Activated naive CD4-positive, alpha-beta T cell treated with anti-CD3 and anti-CD28 coated beads, Interleukin-2, amount 50 U/mL, for 24 hours (primary cell): Measurements from ENCODE around the gene MYO1F.
A peak's percentile ranks its signal among the peaks of the same experiment; 100 is the strongest.
"Not testable (repeated sequence)": the region's sequence is repeated elsewhere in the genome, so short reads cannot be mapped to it uniquely, and the experiment has no call there.

ENCODE experiments used
- H3K27ac Mint-ChIP-seq: one replicate; pipeline ENCODE4 v1.8.0; 2021; ENCODE audit warnings: mild to moderate bottlenecking, mixed read lengths
- H3K27me3 Mint-ChIP-seq: one replicate; pipeline ENCODE4 v1.8.0; 2021; ENCODE audit warnings: mixed read lengths
- H3K36me3 Mint-ChIP-seq: one replicate; pipeline ENCODE4 v1.8.0; 2021; ENCODE audit warnings: mixed read lengths
- H3K4me1 Mint-ChIP-seq: one replicate; pipeline ENCODE4 v1.8.0; 2021; ENCODE audit warnings: mixed read lengths
- H3K4me3 Mint-ChIP-seq: one replicate; pipeline ENCODE4 v1.8.0; 2021; ENCODE audit warnings: mild to moderate bottlenecking, mixed read lengths
- H3K9me3 Mint-ChIP-seq: one replicate; pipeline ENCODE4 v1.8.0; 2021; ENCODE audit warnings: mixed read lengths

The MYO1F gene

DNA sequence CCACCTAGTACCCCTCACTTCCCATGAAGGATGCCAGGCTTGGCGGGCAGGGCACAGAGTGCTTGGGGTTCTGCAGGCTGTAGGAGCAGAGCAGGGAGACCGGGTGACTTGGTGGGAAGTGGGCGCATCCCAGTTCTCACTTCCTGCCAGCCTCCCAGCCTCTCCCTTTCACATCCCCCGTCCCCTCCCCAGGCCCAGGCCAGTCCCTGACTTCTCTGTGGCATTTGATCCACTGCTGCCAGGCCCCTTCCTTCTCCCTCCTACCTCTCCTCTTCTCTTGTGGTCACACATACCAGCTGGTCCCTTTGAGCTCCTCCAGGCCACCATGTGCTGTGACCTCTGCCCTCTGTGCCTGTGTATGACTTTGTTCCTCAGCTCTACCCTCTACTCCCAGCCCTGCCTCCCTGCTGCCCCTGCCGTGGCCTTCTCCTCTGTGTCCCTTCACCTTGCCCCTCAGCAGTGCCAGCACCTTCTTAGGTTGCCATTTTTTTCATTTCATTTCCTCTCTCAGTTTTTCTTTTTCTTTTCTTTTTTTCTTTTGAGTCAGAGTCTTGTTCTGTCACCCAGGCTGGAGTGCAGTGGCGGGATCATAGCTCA, 19.5 kb downstream of the MYO1F start:
- H3K4me3 Mint-ChIP-seq = no peak overlapping the region
- H3K36me3 Mint-ChIP-seq = peaks cover 1% of the 10 kb centered on the region
- peak overlapping the region; percentile 73 for H3K27ac Mint-ChIP-seq
- H3K4me1 Mint-ChIP-seq = peaks cover 28% of the 10 kb centered on the region
- no peaks in the 10 kb centered on the region for H3K27me3 Mint-ChIP-seq
- H3K9me3 Mint-ChIP-seq = no peaks in the 10 kb centered on the region

DNA sequence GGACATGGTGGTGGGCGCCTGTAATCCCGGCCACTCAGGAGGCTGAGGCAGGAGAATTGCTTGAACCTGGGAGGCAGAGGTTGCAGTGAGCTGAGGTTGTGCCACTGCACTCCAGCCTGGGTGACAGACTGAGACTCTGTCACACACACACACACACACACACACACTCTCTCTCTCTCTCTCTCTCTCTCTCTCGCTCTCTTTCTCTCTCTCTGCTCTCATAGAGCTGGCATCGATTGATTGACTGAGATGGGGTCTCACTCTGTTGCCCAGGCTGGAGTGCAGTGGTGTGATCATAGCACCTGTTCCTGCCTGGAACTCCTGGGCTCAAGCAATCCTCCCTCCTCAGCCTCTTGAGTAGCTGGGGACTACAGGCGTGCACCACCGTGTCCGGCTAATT, 23.5 kb downstream of the MYO1F start:
- not testable (repeated sequence) for H3K4me3 Mint-ChIP-seq, H3K27ac Mint-ChIP-seq, H3K36me3 Mint-ChIP-seq, H3K27me3 Mint-ChIP-seq, H3K9me3 Mint-ChIP-seq
- H3K4me1 Mint-ChIP-seq = peaks cover 22% of the 10 kb centered on the region

DNA sequence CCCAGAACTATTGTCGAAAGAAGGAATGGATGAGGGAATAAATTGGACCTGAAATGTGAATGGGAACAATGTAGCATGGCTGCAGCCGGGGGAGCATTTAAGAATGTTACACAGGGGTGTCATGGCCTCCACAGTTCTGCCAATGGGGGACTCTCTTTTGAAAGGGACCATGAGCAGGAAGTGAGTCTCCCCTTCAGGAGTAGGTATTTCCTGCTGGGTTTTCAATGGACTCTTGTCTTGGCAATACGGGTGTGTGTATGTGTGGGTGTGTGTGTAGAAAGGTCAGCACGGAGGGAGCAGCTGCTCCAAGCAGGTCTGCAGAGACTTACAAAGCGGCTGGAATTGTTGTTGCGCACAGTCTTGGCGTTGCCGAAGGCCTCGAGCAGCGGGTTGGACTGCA, 24.4 kb downstream of the MYO1F start:
- Mint-ChIP-seq H3K9me3 (no peaks in the 10 kb centered on the region), H3K4me1 (peaks cover 18% of the 10 kb centered on the region), H3K27ac (no peak overlapping the region), H3K27me3 (no peaks in the 10 kb centered on the region), H3K36me3 (peaks cover 1% of the 10 kb centered on the region), H3K4me3 (no peak overlapping the region)

DNA sequence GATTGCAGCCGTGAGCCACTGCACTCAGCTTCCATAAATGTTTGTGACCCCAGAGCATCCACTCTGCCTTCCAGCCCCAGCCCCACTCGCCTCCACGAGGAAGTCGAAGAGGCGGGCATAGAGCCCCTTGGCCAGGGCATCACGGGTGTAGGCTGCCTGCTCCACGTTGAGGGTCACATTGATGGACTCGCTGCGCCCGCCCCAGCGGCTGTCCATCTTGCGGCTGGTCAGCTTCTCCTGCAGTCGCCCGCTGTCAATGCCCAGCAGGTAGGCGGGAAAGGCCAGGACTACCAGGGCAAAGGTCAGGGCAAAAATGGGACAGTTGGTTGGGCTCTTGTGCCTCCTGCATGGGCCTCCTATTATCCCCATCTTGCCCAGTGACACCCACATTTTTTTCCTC, 27.2 kb downstream of the MYO1F start:
- Mint-ChIP-seq H3K27ac (no peak overlapping the region), H3K4me1 (peaks cover 13% of the 10 kb centered on the region), H3K9me3 (no peaks in the 10 kb centered on the region), H3K27me3 (no peaks in the 10 kb centered on the region), H3K4me3 (no peak overlapping the region), H3K36me3 (peaks cover 1% of the 10 kb centered on the region)

GRCh38 chr19:8545743-8546142, 31.5 kb downstream of the MYO1F start:
- Mint-ChIP-seq H3K9me3 (no peaks in the 10 kb centered on the region), H3K4me1 (peaks cover 3% of the 10 kb centered on the region), H3K27me3 (no peaks in the 10 kb centered on the region), H3K27ac (no peak overlapping the region), H3K4me3 (no peak overlapping the region), H3K36me3 (no peaks in the 10 kb centered on the region)

- Mint-ChIP-seq H3K36me3 (no peaks in the 10 kb centered on the region), H3K9me3 (no peaks in the 10 kb centered on the region), H3K4me1 (peaks cover 3% of the 10 kb centered on the region), H3K4me3 (no peak overlapping the region), H3K27me3 (no peaks in the 10 kb centered on the region), H3K27ac (no peak overlapping the region)
Measured at GRCh38 chr19:8544168-8544567, 33.1 kb downstream of the MYO1F start.

GRCh38 chr19:8539621-8540149, 37.6 kb downstream of the MYO1F start:
- no peak overlapping the region for H3K27ac Mint-ChIP-seq
- H3K4me3 Mint-ChIP-seq = no peak overlapping the region
- no peaks in the 10 kb centered on the region for H3K4me1 Mint-ChIP-seq
- H3K27me3 Mint-ChIP-seq = no peaks in the 10 kb centered on the region
- no peaks in the 10 kb centered on the region for H3K9me3 Mint-ChIP-seq
- H3K36me3 Mint-ChIP-seq = peaks cover 1% of the 10 kb centered on the region

GRCh38 chr19:8537099-8537498, 40.1 kb downstream of the MYO1F start:
- no peaks in the 10 kb centered on the region for H3K27me3 Mint-ChIP-seq
- peaks cover 1% of the 10 kb centered on the region for H3K36me3 Mint-ChIP-seq
- H3K4me1 Mint-ChIP-seq = peaks cover 3% of the 10 kb centered on the region
- no peak overlapping the region for H3K4me3 Mint-ChIP-seq
- no peaks in the 10 kb centered on the region for H3K9me3 Mint-ChIP-seq
- no peak overlapping the region for H3K27ac Mint-ChIP-seq

GRCh38 chr19:8536282-8536681, 41.0 kb downstream of the MYO1F start:
- no peak overlapping the region for H3K4me3 Mint-ChIP-seq
- H3K27ac Mint-ChIP-seq = no peak overlapping the region

GRCh38 chr19:8532225-8532624, 45.0 kb downstream of the MYO1F start:
- Mint-ChIP-seq H3K36me3 (peaks cover 1% of the 10 kb centered on the region), H3K27ac (no peak overlapping the region)

More at GRCh38 chr19:8536282-8536681, 41.0 kb downstream of the MYO1F start:
- Mint-ChIP-seq H3K27me3 (no peaks in the 10 kb centered on the region), H3K9me3 (no peaks in the 10 kb centered on the region), H3K36me3 (peaks cover 1% of the 10 kb centered on the region), H3K4me1 (peaks cover 5% of the 10 kb centered on the region)

GRCh38 chr19:8531470-8531869, 45.8 kb downstream of the MYO1F start:
- H3K36me3 Mint-ChIP-seq = peaks cover 1% of the 10 kb centered on the region
- H3K4me1 Mint-ChIP-seq = peaks cover 26% of the 10 kb centered on the region
- no peak overlapping the region for H3K4me3 Mint-ChIP-seq
- no peaks in the 10 kb centered on the region for H3K27me3 Mint-ChIP-seq
- no peak overlapping the region for H3K27ac Mint-ChIP-seq
- H3K9me3 Mint-ChIP-seq = no peaks in the 10 kb centered on the region

More at GRCh38 chr19:8532225-8532624, 45.0 kb downstream of the MYO1F start:
- H3K4me3 Mint-ChIP-seq = no peak overlapping the region
- H3K9me3 Mint-ChIP-seq = no peaks in the 10 kb centered on the region
- no peaks in the 10 kb centered on the region for H3K27me3 Mint-ChIP-seq
- H3K4me1 Mint-ChIP-seq = peaks cover 22% of the 10 kb centered on the region

GRCh38 chr19:8530061-8530679, 47.1 kb downstream of the MYO1F start:
- no peaks in the 10 kb centered on the region for H3K9me3 Mint-ChIP-seq
- H3K4me3 Mint-ChIP-seq = no peak overlapping the region
- H3K27ac Mint-ChIP-seq = no peak overlapping the region
- peaks cover 26% of the 10 kb centered on the region for H3K4me1 Mint-ChIP-seq
- no peaks in the 10 kb centered on the region for H3K27me3 Mint-ChIP-seq
- no peaks in the 10 kb centered on the region for H3K36me3 Mint-ChIP-seq

GRCh38 chr19:8529369-8530006, 47.8 kb downstream of the MYO1F start:
- H3K27ac Mint-ChIP-seq = peak overlapping the region; percentile 4

GRCh38 chr19:8528500-8528899, 48.7 kb downstream of the MYO1F start:
- H3K4me3 Mint-ChIP-seq = no peak overlapping the region
- H3K36me3 Mint-ChIP-seq = no peaks in the 10 kb centered on the region
- H3K27ac Mint-ChIP-seq = peak overlapping the region; percentile 70
- H3K9me3 Mint-ChIP-seq = no peaks in the 10 kb centered on the region
- H3K27me3 Mint-ChIP-seq = no peaks in the 10 kb centered on the region
- peaks cover 31% of the 10 kb centered on the region for H3K4me1 Mint-ChIP-seq

More at GRCh38 chr19:8529369-8530006, 47.8 kb downstream of the MYO1F start:
- Mint-ChIP-seq H3K36me3 (no peaks in the 10 kb centered on the region), H3K4me3 (no peak overlapping the region), H3K9me3 (no peaks in the 10 kb centered on the region), H3K27me3 (no peaks in the 10 kb centered on the region), H3K4me1 (peaks cover 30% of the 10 kb centered on the region)

GRCh38 chr19:8526345-8527091, 50.7 kb downstream of the MYO1F start:
- Mint-ChIP-seq H3K4me1 (peaks cover 26% of the 10 kb centered on the region), H3K27ac (no peak overlapping the region), H3K27me3 (no peaks in the 10 kb centered on the region), H3K36me3 (no peaks in the 10 kb centered on the region), H3K9me3 (no peaks in the 10 kb centered on the region), H3K4me3 (no peak overlapping the region)

DNA sequence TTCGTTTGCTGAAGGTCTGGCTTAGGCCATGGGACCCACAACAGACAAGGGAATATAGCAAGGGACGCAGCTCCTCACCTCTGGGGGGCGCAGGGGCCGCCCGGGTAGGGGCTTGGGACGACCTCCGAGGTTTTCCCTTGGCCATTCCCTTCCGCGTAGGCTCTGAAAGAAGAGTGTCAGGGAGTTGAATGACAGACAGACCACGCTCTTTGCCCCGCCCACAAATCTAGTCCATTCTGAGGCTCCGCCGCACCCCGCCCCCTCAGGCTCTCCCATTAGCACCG, 51.9 kb downstream of the MYO1F start:
- peaks cover 32% of the 10 kb centered on the region for H3K4me1 Mint-ChIP-seq
- H3K27ac Mint-ChIP-seq = no peak overlapping the region
- no peaks in the 10 kb centered on the region for H3K27me3 Mint-ChIP-seq
- no peaks in the 10 kb centered on the region for H3K36me3 Mint-ChIP-seq
- no peak overlapping the region for H3K4me3 Mint-ChIP-seq
- H3K9me3 Mint-ChIP-seq = no peaks in the 10 kb centered on the region
